ENCODE measurements around the gene PAPOLG. TPM values are rescaled to one million over a fixed set of nuclear protein-coding genes. Genes with fewer than 3 reads are reported as not detected.

The PAPOLG gene
- polyA plus RNA-seq, 3 donors = 4.7 to 8.9 (median 8.0) TPM

DNA sequence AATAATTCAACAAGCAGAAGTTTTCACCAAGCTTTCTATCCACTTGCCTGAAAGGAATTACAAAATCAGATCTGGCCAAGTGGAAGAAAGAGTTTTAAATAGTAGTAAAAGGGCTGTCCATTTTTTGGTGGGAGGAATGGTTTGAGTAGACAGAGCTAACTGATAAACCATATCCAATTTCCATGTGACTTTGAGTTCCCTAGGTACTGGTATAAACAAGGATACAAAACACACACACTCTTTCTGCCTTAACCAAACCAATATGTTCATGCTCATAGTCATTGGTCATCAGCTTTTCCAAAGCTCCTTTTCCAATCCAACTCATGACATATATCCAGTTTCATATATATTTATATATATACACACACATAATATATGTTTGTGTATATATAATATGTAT, 75.9 kb downstream of the PAPOLG start:
- H3K27ac Mint-ChIP-seq = no peak overlapping the region
- TF ChIP-seq, protein P1, sequence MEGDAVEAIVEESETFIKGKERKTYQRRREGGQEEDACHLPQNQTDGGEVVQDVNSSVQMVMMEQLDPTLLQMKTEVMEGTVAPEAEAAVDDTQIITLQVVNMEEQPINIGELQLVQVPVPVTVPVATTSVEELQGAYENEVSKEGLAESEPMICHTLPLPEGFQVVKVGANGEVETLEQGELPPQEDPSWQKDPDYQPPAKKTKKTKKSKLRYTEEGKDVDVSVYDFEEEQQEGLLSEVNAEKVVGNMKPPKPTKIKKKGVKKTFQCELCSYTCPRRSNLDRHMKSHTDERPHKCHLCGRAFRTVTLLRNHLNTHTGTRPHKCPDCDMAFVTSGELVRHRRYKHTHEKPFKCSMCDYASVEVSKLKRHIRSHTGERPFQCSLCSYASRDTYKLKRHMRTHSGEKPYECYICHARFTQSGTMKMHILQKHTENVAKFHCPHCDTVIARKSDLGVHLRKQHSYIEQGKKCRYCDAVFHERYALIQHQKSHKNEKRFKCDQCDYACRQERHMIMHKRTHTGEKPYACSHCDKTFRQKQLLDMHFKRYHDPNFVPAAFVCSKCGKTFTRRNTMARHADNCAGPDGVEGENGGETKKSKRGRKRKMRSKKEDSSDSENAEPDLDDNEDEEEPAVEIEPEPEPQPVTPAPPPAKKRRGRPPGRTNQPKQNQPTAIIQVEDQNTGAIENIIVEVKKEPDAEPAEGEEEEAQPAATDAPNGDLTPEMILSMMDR (IDR thresholded peaks at IDR 0.05) = no peak
- Histone ChIP-seq H3K36me3 (replicated peaks in 1 of 2; ENCODE audit: control insufficient read depth in 1 of 2, insufficient read depth in 2 of 2, low read length in 2 of 2) (no peaks in the 10 kb centered on the region), H3K9me3 (replicated peaks in 1 of 2; ENCODE audit: control insufficient read depth in 1 of 2, insufficient read depth in 1 of 2, low read length in 2 of 2) (no peaks in the 10 kb centered on the region), H3K9ac (ENCODE audit: insufficient read depth, low read length, poor library complexity, severe bottlenecking) (no peak overlapping the region), H3K4me3 (replicated peaks in 1 of 3; ENCODE audit: low read depth in 2 of 3, low read length in 3 of 3) (no peak overlapping the region), H3K4me1 (ENCODE audit: control insufficient read depth in 1 of 2, insufficient read depth in 2 of 2, low read length in 2 of 2) (peaks cover 22 to 23% of the 10 kb centered on the region in 2 donors), H2AFZ (ENCODE audit: insufficient read depth, low read depth, low read length, poor library complexity, severe bottlenecking) (no peak overlapping the region), H3K79me2 (ENCODE audit: insufficient read depth, low read length) (no peaks in the 10 kb centered on the region), H4K20me1 (ENCODE audit: insufficient read depth, low read length) (no peaks in the 10 kb centered on the region), H3K4me2 (replicated peaks; ENCODE audit: extremely low read depth, low read length, poor library complexity, severe bottlenecking) (no peak overlapping the region), H3K27me3 (ENCODE audit: control insufficient read depth in 2 of 2, insufficient read depth in 2 of 2, low read length in 2 of 2) (no peaks in the 10 kb centered on the region), H3K27ac (ENCODE audit: low read depth in 1 of 2, low read length in 2 of 2) (no peak overlapping the region)
- H3K36me3 Mint-ChIP-seq = no peaks in the 10 kb centered on the region
- no peak overlapping the region for H3K4me3 Mint-ChIP-seq
- peaks cover 28% of the 10 kb centered on the region for H3K4me1 Mint-ChIP-seq
- peaks cover 0 to 2% (median 0%) of the 10 kb centered on the region in 7 donors for H3K9me3 Mint-ChIP-seq
- no peak for DNase-seq
- peaks cover 0 to 13% (median 3%) of the 10 kb centered on the region in 3 donors for H3K27me3 Mint-ChIP-seq (ENCODE audit: low read depth in 3 of 3)
- intact Hi-C loops (cut with micrococcal nuclease) = no loop called here

DNA sequence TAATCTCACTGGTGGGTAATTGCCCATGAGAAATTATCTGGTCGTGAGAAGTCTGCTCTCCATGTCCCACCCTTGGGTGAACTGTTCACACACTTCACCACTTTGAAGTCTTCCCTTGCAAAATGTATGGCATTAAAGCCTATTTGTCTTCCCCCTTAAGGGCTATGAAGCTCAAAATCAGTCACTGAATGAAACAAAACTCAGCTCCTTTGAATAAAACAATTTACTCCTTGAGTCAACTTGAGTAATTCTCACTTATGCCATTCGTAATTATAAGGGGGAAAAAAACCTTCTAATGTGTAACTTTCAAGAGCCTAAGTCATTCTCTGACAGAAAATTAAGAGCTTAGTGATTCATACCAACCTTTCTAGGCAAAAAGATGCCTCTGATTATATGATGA, 76.6 kb downstream of the PAPOLG start:
- intact Hi-C loops (cut with micrococcal nuclease) = no loop called here

More for the DNA sequence above, 76.6 kb downstream of the PAPOLG start:
- peaks cover 0 to 2% (median 0%) of the 10 kb centered on the region in 7 donors for H3K9me3 Mint-ChIP-seq
- peaks cover 28% of the 10 kb centered on the region for H3K4me1 Mint-ChIP-seq
- H3K27ac Mint-ChIP-seq = peak overlapping the region in 1 of 7 donors; percentile 7
- no peaks in the 10 kb centered on the region for H4K20me1 ChIP-seq (ENCODE audit: insufficient read depth, low read length)
- H2AFZ ChIP-seq (ENCODE audit: insufficient read depth, low read depth, low read length, poor library complexity, severe bottlenecking) = no peak overlapping the region
- H3K36me3 ChIP-seq (replicated peaks in 1 of 2; ENCODE audit: control insufficient read depth in 1 of 2, insufficient read depth in 2 of 2, low read length in 2 of 2) = no peaks in the 10 kb centered on the region
- peaks cover 0 to 12% (median 3%) of the 10 kb centered on the region in 3 donors for H3K27me3 Mint-ChIP-seq (ENCODE audit: low read depth in 3 of 3)
- H3K27ac ChIP-seq (ENCODE audit: low read depth in 1 of 2, low read length in 2 of 2) = no peak overlapping the region
- H3K9ac ChIP-seq (ENCODE audit: insufficient read depth, low read length, poor library complexity, severe bottlenecking) = no peak overlapping the region
- no peak overlapping the region for H3K4me2 ChIP-seq (replicated peaks; ENCODE audit: extremely low read depth, low read length, poor library complexity, severe bottlenecking)
- no peak overlapping the region for H3K4me3 ChIP-seq (replicated peaks in 1 of 3; ENCODE audit: low read depth in 2 of 3, low read length in 3 of 3)
- WGBS (ENCODE audit: insufficient coverage) = 100% methylated on average over 1 of the region's 2 CpGs
- no peaks in the 10 kb centered on the region for H3K27me3 ChIP-seq (ENCODE audit: control insufficient read depth in 2 of 2, insufficient read depth in 2 of 2, low read length in 2 of 2)
- no peaks in the 10 kb centered on the region for H3K36me3 Mint-ChIP-seq
- H3K79me2 ChIP-seq (ENCODE audit: insufficient read depth, low read length) = no peaks in the 10 kb centered on the region
- H3K9me3 ChIP-seq (replicated peaks in 1 of 2; ENCODE audit: control insufficient read depth in 1 of 2, insufficient read depth in 1 of 2, low read length in 2 of 2) = no peaks in the 10 kb centered on the region
- peaks cover 25 to 29% of the 10 kb centered on the region in 2 donors for H3K4me1 ChIP-seq (ENCODE audit: control insufficient read depth in 1 of 2, insufficient read depth in 2 of 2, low read length in 2 of 2)
- TF ChIP-seq, protein P1 (IDR thresholded peaks at IDR 0.05) = no peak
- no peak overlapping the region for H3K4me3 Mint-ChIP-seq
- DNase-seq = no peak

Data from CD14-positive monocyte (primary cell).